KMS-11 (cell line): Measurements from ENCODE around the gene GPLD1.

Experiments used
- H2AFZ ChIP-seq: fragments of 200-600 bp; sonication (generic); 2 replicates; pipeline ENCODE4 v1.6.1; 2016; ENCODE audit warnings: antibody characterized with exemption, mixed run types, low read depth
- H3K27ac ChIP-seq: fragments of 200-600 bp; sonication (generic); 2 replicates; pipeline ENCODE4 v1.6.1; 2016; ENCODE audit warnings: mild to moderate bottlenecking, mixed run types
- H3K27me3 ChIP-seq: fragments of 200-600 bp; sonication (generic); 2 replicates; pipeline ENCODE4 v1.6.1; 2017; ENCODE audit warnings: mild to moderate bottlenecking, low read depth, mixed run types, moderate library complexity; ENCODE audit not compliant: insufficient read depth
- H3K36me3 ChIP-seq: fragments of 200-600 bp; sonication (generic); 2 replicates; pipeline ENCODE4 v1.6.1; 2017; ENCODE audit warnings: mild to moderate bottlenecking, mixed run types; ENCODE audit not compliant: insufficient read depth
- H3K4me1 ChIP-seq: fragments of 200-600 bp; sonication (generic); 2 replicates; pipeline ENCODE4 v1.6.1; 2016; ENCODE audit warnings: mild to moderate bottlenecking, low read depth, mixed run types; ENCODE audit not compliant: poor library complexity, severe bottlenecking
- H3K4me2 ChIP-seq: fragments of 200-600 bp; sonication (generic); 2 replicates; pipeline ENCODE4 v1.7.0; 2016; ENCODE audit warnings: mild to moderate bottlenecking, mixed run types
- H3K4me3 ChIP-seq: fragments of 200-600 bp; sonication (generic); IDR thresholded peaks from 2 replicates; pipeline ENCODE4 v1.6.1; 2017; ENCODE audit warnings: low read depth, low read length, mixed read lengths; ENCODE audit not compliant: insufficient read depth
- H3K79me2 ChIP-seq: fragments of 200-600 bp; sonication (generic); 2 replicates; pipeline ENCODE4 v1.6.1; 2016; ENCODE audit warnings: low read depth, mixed run types; ENCODE audit not compliant: insufficient read depth
- H3K9ac ChIP-seq: fragments of 200-600 bp; sonication (generic); 2 replicates; pipeline ENCODE4 v1.6.1; 2016; ENCODE audit warnings: mild to moderate bottlenecking, mixed run types
- H4K20me1 ChIP-seq: fragments of 200-600 bp; sonication (generic); 2 replicates; pipeline ENCODE4 v1.6.1; 2016; ENCODE audit warnings: mild to moderate bottlenecking, mixed run types; ENCODE audit not compliant: insufficient read depth
- TF ChIP-seq, protein P1 (sequence below): fragments of 200-600 bp; sonication (generic); conservative IDR thresholded peaks from 2 replicates; pipeline ENCODE4 v1.6.1; 2017; ENCODE audit warnings: low read depth, mild to moderate bottlenecking, antibody characterized with exemption, low read length, moderate library complexity, mixed read lengths

Gene GPLD1

DNA sequence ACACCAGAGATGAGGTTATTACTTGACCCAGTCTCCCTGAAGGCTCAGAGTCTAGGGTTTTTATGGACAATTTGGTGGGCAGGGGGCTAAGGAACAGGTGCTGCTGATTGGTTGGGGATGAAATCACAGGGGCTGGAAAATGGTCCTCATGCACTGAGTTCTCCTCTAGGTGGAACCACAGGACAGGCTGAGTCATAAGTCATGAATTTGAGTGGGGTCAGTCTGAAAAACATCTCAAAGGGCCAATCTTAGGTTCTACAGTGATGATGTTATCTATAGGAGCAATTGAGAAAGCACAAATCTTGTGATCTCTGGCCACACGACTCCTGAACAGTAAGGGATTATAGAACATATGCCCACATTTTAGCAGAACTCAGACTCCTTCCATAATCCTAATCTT lies 92.6 kb downstream of the GPLD1 start:
- Histone ChIP-seq H3K9ac (no peak overlapping the region), H4K20me1 (no peaks in the 10 kb centered on the region), H3K36me3 (no peaks in the 10 kb centered on the region), H2AFZ (no peak overlapping the region), H3K27me3 (no peaks in the 10 kb centered on the region), H3K4me1 (peaks cover 4% of the 10 kb centered on the region), H3K27ac (no peak overlapping the region), H3K4me3 (no peak overlapping the region), H3K4me2 (no peak overlapping the region), H3K79me2 (no peaks in the 10 kb centered on the region)
- TF ChIP-seq, protein P1, sequence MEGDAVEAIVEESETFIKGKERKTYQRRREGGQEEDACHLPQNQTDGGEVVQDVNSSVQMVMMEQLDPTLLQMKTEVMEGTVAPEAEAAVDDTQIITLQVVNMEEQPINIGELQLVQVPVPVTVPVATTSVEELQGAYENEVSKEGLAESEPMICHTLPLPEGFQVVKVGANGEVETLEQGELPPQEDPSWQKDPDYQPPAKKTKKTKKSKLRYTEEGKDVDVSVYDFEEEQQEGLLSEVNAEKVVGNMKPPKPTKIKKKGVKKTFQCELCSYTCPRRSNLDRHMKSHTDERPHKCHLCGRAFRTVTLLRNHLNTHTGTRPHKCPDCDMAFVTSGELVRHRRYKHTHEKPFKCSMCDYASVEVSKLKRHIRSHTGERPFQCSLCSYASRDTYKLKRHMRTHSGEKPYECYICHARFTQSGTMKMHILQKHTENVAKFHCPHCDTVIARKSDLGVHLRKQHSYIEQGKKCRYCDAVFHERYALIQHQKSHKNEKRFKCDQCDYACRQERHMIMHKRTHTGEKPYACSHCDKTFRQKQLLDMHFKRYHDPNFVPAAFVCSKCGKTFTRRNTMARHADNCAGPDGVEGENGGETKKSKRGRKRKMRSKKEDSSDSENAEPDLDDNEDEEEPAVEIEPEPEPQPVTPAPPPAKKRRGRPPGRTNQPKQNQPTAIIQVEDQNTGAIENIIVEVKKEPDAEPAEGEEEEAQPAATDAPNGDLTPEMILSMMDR, result no peak

DNA sequence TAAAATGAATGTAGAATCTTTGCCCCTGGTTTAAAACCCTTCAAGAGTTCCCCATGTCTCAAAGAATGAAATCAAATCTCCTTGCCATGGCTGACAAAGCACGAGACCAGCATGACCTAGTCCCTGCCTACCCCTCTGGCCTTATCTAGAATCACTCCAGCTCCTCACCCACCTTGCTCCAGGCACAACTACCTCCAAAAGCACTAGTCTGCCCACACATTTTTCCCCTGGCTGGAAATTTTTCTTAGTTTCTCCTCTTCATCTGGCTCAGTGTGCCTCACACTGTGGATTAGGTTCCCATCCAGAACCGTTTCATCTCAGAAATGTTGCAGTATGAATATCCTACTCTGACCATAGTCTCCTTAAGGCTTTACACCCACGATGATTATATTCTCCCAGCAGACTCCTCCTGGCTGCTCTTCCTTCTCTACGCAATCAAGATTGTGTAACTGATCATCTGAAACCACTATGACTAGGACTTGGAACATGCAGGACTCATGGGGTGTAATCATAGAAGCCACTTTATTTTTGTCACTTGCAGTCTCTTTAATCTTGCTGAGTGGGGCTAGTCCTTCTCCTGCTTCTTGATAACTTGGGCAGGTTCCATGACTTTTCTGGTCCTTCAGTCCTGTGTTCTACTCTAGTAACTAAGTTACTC lies 94.5 kb downstream of the GPLD1 start:
- Histone ChIP-seq H3K36me3 (no peaks in the 10 kb centered on the region), H3K27me3 (no peaks in the 10 kb centered on the region), H4K20me1 (no peaks in the 10 kb centered on the region), H3K79me2 (no peaks in the 10 kb centered on the region), H3K27ac (no peak overlapping the region), H3K4me1 (peaks cover 12% of the 10 kb centered on the region), H3K4me3 (no peak overlapping the region), H3K9ac (no peak overlapping the region), H3K4me2 (no peak overlapping the region), H2AFZ (no peak overlapping the region)
- TF ChIP-seq, protein P1, result no peak

DNA sequence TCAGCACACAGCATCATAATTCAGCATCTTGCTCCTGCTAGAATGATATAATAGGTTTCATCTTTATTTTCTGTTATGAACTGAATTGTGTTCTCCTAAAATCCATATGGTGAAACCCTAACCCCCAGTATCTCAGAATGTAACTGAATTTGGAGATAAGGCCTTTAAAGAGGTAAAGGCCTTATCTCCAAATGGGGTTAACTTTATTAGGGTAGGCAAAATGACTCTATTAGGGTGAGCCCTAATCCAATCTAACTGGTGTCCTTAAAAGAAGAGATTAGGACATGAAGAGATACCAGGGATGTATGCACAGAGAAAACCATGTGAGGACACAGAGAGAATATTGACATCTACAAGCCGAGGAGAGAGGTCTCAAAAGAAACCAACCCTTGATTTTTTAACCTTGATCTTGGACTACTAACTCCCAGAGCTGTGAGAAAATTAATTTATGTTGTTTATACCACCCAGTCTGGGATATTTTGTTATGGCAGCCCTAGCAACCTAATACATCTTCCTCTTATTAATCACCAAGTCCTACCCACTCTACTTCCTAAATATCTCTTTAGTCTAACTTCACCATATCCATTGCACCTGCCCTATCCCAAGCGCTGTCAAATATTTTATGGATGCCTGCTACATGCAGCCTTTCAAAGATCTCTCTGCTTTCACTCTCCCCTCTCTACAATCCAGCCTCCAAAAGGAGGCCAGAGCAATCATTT lies 95.2 kb downstream of the GPLD1 start:
- no peaks in the 10 kb centered on the region for H4K20me1 ChIP-seq
- no peak overlapping the region for H3K27ac ChIP-seq
- H2AFZ ChIP-seq, result no peak overlapping the region
- H3K4me3 ChIP-seq, result no peak overlapping the region
- H3K36me3 ChIP-seq, result no peaks in the 10 kb centered on the region
- H3K27me3 ChIP-seq, result no peaks in the 10 kb centered on the region
- no peak overlapping the region for H3K9ac ChIP-seq
- H3K79me2 ChIP-seq, result no peaks in the 10 kb centered on the region
- H3K4me2 ChIP-seq, result no peak overlapping the region
- TF ChIP-seq, protein P1, result no peak
- H3K4me1 ChIP-seq, result peaks cover 12% of the 10 kb centered on the region

DNA sequence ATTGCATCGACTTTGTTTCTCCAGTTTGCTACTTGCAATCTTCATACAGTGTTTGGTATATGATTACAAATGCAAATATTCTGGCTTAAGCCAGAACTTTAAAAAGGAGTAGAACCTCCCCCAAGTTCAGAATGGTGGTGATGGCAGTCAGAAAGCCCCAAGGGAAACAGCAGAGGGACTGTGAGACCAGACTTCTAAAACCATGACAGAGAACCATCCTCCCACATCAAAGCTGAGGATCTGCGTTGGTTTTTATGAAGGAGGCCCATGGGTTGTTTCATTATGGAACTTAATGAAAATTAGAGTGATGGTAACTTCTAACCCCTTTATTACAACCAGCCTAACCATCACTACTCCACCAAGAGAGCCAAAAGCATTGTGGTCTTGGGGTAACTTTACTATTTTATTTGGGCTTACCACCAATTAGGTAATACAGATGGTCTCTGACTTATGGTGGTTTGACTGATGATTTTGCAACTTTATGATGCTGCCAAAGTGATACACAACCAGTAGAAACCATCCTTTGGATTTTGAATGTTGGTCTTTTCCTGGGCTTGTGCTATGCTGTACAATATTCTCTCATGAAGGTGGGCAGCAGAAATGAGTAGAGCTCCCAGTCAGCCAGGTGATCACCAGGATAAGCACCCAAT lies 97.5 kb downstream of the GPLD1 start:
- Histone ChIP-seq H3K4me3 (no peak overlapping the region), H3K79me2 (no peaks in the 10 kb centered on the region), H3K9ac (no peak overlapping the region), H3K27me3 (no peaks in the 10 kb centered on the region), H3K4me2 (peak overlapping the region; percentile 22; the same call in 1 of the 2 replicates), H2AFZ (no peak overlapping the region), H3K27ac (no peak overlapping the region), H3K36me3 (no peaks in the 10 kb centered on the region), H3K4me1 (peaks cover 12% of the 10 kb centered on the region), H4K20me1 (no peaks in the 10 kb centered on the region)
- TF ChIP-seq, protein P1, result no peak
